Measurements from ENCODE around the gene FAM193A.
"Not testable (repeated sequence)": the region's sequence is repeated elsewhere in the genome, so short reads cannot be mapped to it uniquely, and the experiment has no call there.

Gene FAM193A

GRCh38 chr4:2771264-2771663 is 234.8 kb downstream of the FAM193A start:
- DNase-seq (ENCODE audit: low read depth), result no peak
- no peak for TF ChIP-seq CTCF (IDR thresholded peaks at IDR 0.05; ENCODE audit: control insufficient read depth, insufficient read depth, low read depth, low read length, missing control alignments)
- H3K4me3 ChIP-seq (ENCODE audit: control insufficient read depth, low read depth, low read length), result no peak overlapping the region

- DNase-seq (ENCODE audit: low read depth); H3K4me3 ChIP-seq (ENCODE audit: control insufficient read depth, low read depth, low read length): not testable (repeated sequence)
Observed at GRCh38 chr4:2780643-2781042, 244.2 kb downstream of the FAM193A start.

GRCh38 chr4:2781911-2782310 is 245.5 kb downstream of the FAM193A start:
- H3K4me3 ChIP-seq (ENCODE audit: control insufficient read depth, low read depth, low read length), result no peak overlapping the region
- no peak for DNase-seq (ENCODE audit: low read depth)
- TF ChIP-seq CTCF (IDR thresholded peaks at IDR 0.05; ENCODE audit: control insufficient read depth, insufficient read depth, low read depth, low read length, missing control alignments), result no peak

All from AG09309 (cell line).